DMS153 treated with DMSO at 0.1 percent for 48 hours (cell line): Measurements from ENCODE around the gene EXT2.

ENCODE experiments used
- DNase-seq: peaks from one replicate; lab custom pipeline; 2025; ENCODE audit not compliant: unreplicated experiment; lab: John Stamatoyannopoulos, UW

EXT2 gene

DNA sequence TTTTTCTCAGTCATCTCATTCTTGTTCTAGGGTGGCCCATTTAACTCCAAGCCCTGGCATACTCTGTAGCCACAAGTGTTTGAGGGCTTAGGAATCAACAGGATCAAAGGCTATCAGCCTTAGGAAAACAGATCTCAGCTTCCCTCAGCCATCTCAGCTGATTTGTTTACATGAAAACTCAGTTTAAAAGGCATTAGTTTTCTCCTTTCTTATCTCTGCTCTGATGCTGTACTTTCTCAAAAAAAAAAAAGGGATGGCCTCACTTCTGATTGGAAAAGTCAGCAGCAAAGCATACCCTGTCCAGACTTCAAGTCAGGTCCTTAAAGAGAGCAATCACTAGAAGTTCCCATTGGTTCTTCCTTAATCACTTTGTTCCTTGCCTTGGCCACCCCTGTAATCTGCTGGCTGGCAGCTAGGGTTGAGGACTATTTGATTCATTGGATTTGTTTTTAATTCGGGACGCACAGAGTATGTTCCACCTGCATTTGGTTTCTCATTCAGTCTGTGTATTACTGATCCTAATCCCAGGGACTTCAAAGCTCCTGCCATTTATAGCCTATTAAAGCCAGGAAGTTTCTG lies 102.8 kb downstream of the EXT2 start:
- no peak for DNase-seq

DNA sequence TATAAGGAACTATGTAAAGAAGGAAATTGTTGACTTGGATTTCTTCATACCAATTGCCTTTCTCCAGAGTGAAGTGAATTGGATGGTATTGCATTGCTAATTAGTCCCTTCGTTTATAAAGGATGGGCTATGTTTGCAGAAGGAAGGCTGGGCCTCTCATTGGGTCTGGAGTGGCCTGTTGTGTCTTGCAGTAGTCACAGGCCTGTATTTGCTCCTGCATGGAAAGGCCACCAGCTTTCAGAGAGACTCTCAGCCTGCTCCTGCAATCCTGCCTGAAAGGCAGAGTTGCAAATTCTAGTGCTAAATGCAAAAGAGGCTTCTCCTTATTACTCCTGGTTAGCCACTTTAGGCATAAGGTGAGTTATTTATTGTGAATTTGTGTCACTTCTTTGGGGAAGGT lies 103.8 kb downstream of the EXT2 start:
- DNase-seq = no peak

DNA sequence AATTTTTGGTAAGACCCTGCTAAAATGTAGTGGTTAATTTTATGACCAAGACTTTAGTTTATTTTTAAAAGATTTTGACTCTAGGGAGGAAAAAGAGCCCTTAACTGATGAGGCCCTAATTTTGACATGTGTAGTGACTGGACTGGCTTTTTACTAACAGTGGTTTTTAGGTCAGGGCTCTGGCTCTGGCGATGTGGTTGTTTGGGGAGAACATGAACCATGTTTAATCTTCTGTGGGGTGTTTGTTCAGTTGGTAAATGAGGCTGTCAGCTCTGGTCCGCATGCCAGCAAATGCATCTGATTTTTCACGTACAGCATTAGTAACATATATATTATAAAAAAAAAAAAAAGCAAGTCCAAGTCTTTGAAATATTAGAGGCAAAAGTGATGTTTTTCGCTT lies 104.3 kb downstream of the EXT2 start:
- no peak for DNase-seq

DNA sequence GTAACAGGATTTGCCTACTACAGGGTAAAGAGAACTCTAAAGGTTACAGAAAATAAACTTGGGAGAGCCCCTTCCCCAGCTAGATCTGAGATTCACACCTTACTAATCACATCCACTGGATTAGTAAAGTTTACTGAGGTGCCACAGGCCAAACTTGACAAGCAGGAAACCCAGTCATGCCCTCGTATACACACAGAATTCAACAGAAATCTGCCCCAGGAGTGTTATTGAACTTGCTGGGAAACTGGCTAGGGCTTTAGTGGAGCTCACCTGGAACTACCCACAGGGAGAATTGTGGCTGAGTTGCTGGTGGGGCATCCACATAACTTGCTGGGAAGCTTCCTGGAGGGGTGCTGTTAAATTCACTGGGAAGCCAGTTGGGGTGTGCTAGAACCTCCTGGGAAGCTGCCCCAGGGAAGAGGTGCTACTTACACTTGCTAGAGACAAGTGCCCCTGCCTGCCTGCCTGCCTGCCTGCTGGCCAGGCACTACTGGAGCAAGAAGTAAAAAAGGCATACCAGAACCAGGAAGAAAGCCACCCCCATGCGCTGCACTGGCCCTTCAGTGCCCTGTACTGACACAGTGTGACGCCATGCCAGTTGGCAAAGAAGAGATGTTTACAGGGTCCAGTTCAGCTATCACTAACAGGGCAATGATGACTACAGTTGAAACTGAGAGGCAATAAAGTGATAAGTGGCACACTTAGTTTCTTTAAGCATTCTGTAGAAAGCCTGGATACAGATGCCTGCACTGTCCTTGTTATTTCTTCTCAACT lies 108.0 kb downstream of the EXT2 start:
- no peak for DNase-seq

DNA sequence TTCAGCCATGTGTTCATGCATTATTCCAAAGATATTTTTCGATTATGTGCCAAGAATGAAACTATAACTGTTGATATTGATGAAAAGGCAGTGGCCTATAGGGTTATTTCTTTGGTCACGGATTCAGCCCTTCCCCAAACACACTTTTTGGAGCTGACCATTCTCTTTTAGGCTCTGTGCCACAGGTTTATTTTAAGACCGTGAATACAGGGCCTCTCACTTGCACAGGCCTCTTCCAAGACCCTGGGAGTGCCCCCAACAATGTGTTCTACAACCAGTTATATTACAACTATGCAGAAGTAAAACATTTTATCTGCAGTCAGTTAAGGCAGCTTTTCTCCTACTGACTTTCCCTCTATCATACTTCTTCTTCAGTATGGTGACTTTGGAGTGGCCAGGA lies 109.9 kb downstream of the EXT2 start:
- DNase-seq = no peak

DNA sequence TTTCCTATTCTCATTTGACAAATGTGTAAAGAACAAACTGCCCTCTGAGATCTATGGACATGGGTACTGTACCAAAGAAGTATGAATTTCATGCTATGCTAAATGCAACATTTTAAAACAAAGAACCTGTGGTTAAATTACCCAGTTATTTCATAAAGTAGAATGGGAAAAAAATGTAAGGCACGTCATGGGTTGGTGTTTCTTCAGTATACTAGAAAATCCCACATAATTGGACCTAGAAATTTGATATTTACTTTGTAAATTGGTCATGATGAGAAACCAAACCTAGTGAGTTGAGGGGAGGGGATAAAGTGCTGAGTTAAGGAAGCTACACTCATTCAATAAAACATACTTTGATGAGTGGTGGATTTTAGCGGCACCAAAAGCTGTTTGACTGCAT lies 110.4 kb downstream of the EXT2 start:
- DNase-seq = no peak

DNA sequence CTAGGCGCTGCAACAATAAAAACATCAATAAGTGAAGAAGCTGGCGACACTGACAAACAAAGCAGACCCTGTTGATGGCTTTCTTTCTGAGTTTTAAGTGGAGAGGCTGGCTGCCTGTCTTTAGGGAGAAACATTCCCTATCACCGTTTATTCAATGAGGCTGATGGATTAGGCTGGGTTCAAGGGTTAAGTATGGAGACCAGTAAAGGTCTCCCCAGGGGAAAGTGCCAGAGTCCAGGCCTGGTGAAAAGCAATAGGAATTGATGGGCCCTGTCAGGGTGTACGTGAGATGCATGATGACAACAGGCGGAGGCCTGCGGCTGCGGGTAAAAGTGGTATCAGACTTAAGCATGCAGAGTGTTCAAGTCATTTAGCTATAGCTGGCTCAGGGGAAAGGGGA lies 111.8 kb downstream of the EXT2 start:
- DNase-seq = no peak

DNA sequence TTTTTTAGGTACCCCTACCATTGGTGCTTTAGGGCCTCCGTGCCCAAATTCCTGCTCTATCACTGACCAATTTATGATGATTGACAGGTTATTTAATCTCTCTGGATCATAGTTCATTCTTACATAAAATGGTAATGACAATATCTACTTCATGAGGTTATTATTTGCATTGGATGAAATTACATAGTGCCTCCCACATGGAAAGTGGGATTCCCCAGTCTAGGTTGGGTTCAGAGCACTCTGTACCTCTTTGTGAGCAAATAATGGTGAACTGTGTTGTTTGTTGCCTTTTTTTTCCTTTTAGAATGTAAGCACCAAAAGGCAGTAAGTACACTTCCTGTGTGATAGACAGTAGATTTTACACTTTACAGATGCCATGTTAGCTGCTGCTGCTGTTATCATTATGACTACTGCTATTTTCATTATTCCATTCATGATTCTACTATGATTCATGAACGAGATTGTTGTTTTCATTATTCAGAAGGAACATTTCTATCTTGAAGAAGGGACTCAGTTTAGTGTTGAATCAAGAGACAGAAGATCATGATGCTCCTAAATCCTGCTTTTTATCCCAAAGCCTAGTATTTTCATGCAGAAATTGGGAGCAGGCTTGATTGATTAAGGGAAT lies 113.6 kb downstream of the EXT2 start:
- no peak for DNase-seq

DNA sequence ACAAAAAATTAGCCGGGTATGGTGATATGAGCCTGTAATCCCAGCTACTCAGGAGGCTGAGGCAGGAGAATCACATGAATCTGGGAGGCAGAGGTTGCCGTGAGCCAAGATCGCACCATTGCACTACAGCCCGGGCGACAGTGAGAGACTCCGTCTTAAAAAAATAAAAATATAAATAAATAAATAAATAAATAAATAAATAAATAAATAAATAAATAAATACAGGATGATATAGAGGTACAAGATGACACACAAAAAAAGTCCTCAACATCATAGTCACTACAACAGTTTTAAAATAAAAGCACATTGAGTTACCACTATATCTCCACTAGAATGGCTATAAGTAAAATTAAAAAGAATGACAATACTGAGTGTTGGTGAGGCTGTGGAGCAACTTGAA lies 116.7 kb downstream of the EXT2 start:
- DNase-seq = no peak

DNA sequence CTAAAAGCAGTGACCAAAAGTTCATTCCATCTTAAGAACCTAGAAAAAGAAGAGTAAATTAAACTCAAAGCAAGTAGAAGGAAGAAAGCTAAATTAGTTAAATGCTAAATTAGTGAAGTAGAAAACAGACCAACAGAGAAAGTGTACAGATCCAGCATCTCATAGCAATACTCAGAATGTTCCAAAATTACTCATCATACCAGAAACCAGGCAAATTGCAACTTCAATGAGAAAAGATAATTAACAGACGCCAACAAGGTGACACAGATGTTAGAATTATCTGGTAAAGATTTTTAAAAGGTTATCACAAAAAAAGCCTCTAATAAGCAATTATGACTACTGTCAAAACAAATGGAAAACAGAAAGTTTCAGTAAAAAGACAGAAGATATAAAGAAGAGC lies 117.7 kb downstream of the EXT2 start:
- no peak for DNase-seq

DNA sequence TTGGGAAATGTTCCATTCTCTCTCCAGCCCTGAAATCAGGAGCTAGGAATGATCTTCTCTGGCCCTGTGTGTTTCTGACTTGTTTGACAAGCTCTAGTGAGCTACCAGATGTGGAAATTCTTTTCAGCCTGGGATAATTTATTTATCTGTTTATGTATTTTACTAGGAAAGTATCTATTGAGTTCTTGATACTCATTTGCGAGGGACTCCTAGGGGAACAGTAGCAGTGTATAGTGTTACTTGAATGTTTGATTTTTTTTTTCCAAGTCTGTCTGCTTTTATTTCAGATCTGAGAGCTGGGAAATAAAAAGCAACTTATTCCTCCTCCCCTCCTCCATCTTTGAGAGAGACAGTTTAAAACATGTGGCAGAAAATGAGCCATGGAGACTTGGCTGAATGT lies 122.0 kb downstream of the EXT2 start:
- no peak for DNase-seq

DNA sequence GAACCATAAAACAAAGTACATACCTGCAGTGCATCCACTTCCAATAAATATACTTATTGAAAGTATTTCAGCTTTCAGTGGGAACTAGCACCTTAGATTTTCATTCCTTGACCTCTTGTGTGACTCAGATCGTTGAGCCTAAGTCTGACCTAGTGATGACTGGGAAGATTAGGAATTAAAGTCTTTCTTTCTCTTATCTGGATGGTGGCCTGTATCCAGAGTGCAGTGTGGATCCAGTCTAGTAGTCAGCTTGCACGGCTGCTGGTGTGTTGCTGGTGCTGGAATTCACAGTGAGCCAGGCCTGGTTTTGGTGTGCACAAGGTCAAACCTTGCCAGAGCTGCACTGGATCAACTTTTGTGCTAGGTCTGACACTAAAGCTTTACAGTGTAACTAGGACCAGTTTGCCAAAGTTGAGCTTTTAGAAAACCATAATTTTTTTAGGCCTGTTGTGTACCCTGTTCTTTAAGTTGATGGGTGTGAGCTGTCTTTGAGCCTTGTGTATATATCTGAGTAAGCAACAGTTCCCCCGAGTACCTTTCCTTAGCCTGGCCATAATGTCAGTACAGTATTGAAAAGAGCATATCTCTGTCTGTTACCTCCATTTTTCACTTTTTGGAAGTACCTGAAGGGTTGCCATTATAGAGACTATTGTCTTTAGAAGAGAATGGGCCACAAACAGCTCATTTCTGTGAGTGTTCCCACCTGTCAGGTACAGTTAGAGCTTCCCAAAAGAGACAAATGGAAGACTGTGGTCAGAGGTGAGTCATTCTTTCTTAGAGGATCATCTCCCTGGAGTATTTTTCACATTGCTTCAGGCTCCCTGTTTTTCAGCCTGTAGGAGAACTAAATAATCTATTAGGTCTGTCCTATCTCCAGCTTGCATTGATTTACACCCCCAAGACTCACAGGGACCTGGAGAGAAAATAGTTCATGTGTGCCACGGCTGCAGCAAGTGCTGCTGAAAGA lies 124.6 kb downstream of the EXT2 start:
- DNase-seq = no peak

DNA sequence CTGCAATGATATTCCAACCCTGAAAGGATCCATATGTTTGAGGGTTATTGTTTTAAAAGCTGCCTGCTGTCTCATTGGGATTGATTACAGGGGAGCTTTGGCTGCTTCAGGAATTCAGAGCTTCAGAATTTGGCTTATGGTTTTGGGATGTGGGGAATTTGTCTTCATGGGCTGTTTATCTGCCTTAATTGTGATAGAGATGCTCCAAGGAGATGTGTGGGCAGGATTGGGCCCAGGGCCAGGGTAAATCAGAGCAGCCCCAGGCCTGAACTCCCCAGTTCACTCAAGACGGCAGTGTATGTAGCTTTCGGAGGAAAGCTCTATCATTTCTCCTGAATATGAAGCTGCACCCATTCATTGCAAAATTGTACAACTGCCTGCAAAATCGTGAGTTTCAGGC lies 126.0 kb downstream of the EXT2 start:
- no peak for DNase-seq

DNA sequence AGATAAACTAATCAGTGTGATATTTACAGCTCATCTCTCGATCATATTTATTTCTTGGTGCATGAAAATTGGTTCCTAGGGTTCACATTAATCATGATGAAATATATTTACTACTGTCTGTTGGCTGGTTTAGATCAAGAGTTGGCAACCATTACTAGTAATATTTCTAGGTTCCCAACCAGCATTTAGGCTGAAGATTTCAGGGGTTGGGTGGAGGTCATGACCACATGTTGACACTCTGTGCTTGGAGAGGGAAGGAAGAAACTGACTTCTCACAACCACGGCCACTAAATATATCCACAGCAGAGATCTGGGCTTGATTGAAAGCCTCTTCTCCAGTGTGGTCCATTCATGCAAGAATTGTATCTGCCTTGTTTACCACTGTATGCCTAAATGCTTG lies 126.5 kb downstream of the EXT2 start:
- no peak for DNase-seq

DNA sequence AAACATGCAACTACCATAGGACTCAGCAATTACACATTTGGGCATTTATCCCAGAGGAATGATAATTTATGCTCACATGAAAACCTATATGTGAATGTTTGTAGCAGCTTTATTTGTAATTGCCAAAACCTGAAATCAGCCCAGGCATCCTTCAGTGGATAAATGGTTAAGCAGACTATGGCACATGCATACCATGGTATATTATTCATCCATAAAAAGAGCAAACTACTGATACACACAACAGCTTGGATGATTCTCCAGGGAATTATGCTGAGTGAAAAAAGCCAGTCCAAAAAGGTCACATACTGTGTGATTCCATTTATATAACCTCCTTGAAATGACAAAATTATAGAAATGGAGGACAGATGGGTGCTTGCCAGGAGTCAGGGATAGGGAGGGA lies 127.8 kb downstream of the EXT2 start:
- DNase-seq = no peak

DNA sequence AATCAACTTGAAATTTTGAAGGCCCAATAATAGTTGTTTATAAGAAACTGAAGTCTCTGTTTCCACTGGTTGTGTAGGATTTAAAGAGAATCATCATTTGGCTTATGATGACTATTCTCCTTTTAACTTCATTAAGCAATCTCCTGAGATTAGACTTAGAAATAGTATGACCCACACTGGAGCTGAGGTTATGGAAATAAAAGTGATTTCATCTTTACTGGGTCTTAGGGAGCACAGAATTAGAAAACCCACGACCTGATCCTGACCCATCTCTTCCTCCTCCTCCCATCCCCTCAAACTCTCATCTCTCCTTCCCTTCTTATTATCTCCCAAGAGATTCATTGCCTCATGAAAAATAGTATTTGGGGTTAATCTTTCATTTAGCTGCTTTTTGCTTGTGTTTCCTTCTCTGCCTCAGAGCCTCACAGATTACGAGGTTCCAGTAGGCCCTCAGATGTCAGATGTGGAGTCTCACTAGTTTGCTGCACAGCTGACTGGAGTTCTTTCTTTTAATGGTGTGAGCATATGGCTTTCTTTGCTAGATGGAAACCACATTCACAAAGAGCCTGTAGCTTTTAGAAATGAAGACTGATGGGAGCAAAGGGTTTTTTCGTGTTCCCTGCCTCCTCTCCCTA lies 129.5 kb downstream of the EXT2 start:
- DNase-seq = no peak

DNA sequence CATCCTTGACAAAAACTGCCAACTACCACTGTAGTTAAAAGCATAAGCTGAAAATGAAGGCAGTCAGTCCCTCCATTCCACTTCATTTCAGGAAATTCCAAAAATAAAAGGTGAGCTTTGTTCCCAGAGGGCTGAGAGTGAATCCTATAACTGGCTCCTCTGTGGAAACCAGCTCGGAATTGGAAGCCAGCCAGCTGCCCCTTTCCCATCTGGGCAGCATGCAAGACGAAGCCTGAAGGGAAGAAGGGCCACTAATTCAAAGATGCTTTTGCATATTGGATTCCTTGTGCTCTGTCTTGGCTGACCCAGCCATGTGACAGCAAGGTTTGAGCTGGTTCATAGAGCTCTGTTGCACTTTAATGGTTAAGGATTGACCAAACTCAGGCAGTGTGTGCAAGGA lies 131.0 kb downstream of the EXT2 start:
- no peak for DNase-seq

DNA sequence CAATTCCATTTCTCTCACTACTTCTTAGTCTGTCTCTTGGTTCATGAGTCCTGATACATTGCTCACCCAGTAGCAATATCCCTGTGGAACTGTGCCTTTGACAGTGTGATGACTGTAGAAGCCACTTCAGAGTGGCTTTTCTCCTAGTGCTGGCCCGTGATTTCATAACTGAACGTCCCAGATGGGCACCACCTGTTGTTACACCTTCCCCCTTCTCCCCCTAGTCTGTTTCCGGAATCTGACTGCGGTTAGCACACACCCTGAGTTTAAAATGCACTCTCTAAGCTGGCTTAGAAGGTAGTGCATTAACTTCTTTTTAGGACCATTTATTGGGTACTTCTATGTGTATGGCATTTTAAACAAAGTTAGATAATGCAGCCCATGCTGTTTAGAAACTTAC lies 131.5 kb downstream of the EXT2 start:
- no peak for DNase-seq

DNA sequence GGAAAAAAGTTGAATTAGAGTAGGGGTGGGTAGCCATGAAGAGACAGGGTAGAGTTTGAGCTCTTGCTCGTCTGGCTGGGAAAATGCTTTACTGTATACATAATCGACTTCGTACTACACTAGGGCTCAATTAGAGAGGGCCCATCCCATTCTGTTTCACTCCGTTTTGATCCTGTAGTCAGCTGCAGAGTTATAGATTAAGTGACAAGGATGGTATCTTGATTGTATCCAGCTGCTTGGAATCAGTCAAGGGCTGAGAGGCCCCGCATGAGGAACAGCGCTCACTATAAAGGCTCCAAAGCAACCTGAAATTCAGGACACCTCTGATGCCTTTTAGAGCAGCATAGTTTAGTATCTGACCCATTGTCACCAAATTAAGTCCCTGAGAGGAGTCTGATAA lies 132.9 kb downstream of the EXT2 start:
- DNase-seq = no peak

DNA sequence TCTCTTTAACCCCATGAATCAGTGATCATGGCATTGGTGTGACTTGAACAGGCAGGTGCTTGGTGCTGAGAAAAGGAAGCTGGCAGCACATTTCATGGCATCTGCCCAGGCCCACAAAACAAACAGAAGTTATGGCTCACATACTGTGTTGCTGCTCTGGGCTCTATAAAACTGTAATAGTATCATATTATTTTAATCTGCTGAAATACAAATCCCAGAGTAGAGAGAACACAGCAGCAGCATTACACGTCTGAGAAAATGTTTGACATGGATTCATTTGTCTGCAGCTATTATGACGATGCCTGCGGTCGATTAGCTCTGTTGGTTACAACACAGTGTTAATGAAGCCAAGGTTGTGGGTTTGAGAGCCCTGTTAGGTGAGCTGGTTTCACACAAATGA lies 133.6 kb downstream of the EXT2 start:
- DNase-seq = no peak

DNA sequence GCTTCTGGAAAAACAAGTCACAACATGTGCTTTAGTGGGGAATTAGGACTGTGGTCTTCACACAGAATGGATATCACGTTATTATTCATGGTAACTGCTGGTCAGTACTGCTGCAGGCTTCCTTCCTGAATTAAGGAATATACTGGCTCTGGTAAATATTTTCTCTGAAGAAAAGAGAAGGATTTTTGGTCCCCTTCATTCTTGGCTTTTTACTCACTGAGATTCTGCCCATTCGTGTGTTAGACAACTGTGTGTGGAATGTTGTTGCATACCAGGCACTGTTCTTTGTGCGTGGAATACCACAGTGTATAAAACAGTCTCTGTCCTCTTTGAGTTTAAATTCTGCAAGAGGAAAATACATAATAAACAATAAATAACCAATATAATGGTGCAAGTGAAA lies 134.1 kb downstream of the EXT2 start:
- DNase-seq = no peak
